WTC11 (cell line): ENCODE data around the gene WDR59.

Experiments
- OVOL2 ChIP-seq: fragments of 250-450 bp; sonication (Bioruptor Pico); IDR thresholded peaks from 2 replicates; pipeline ENCODE4 v1.9.0; 2021; ENCODE audit warnings: mild to moderate bottlenecking, borderline replicate concordance
- SP1 ChIP-seq: sonication (generic); formaldehyde crosslinking; conservative IDR thresholded peaks from 2 replicates; pipeline ENCODE4 v1.8.1; 2022; ENCODE audit warnings: missing genetic modification reagents
- TEAD1 ChIP-seq: sonication (generic); formaldehyde crosslinking; IDR thresholded peaks from 2 replicates; pipeline ENCODE4 v1.8.0; 2022; ENCODE audit warnings: mild to moderate bottlenecking, missing genetic modification reagents
- ZNF121 ChIP-seq: sonication (generic); formaldehyde crosslinking; IDR thresholded peaks from 2 replicates; pipeline ENCODE4 v1.8.0; 2023; ENCODE audit warnings: missing genetic modification reagents
- ZNF423 ChIP-seq: fragments of 250-450 bp; sonication (Bioruptor Pico); IDR thresholded peaks from 2 replicates; pipeline ENCODE4 v2.1.2; 2022; ENCODE audit warnings: mild to moderate bottlenecking, moderate library complexity
- TF ChIP-seq, protein P1 (sequence below): fragments of 200-600 bp; IDR thresholded peaks from 2 replicates; pipeline ENCODE4 v1.8.0; 2022; ENCODE audit warnings: antibody characterized with exemption
- TF ChIP-seq, protein P2 (sequence below): sonication (generic); formaldehyde crosslinking; IDR thresholded peaks from 2 replicates; pipeline ENCODE4 v1.8.1; 2022; ENCODE audit warnings: mild to moderate bottlenecking, missing genetic modification reagents, moderate library complexity, borderline replicate concordance
- TF ChIP-seq, protein P3 (sequence below): sonication (generic); formaldehyde crosslinking; IDR thresholded peaks from 2 replicates; pipeline ENCODE4 v1.8.1; 2023; ENCODE audit warnings: mild to moderate bottlenecking, moderate library complexity, missing genetic modification reagents
- TF ChIP-seq, protein P4 (sequence below): sonication (generic); formaldehyde crosslinking; IDR thresholded peaks from 2 replicates; pipeline ENCODE4 v1.8.1; 2022; ENCODE audit warnings: low read depth, mild to moderate bottlenecking, moderate library complexity, missing genetic modification reagents, borderline replicate concordance
- TF ChIP-seq, protein P5 (sequence below): sonication (generic); formaldehyde crosslinking; IDR thresholded peaks from 2 replicates; pipeline ENCODE4 v1.8.0; 2022; ENCODE audit warnings: missing genetic modification reagents
- TF ChIP-seq, protein P6 (sequence below): sonication (generic); formaldehyde crosslinking; IDR thresholded peaks from 2 replicates; pipeline ENCODE4 v1.8.1; 2022; ENCODE audit warnings: low read depth, missing genetic modification reagents, borderline replicate concordance

DNA sequence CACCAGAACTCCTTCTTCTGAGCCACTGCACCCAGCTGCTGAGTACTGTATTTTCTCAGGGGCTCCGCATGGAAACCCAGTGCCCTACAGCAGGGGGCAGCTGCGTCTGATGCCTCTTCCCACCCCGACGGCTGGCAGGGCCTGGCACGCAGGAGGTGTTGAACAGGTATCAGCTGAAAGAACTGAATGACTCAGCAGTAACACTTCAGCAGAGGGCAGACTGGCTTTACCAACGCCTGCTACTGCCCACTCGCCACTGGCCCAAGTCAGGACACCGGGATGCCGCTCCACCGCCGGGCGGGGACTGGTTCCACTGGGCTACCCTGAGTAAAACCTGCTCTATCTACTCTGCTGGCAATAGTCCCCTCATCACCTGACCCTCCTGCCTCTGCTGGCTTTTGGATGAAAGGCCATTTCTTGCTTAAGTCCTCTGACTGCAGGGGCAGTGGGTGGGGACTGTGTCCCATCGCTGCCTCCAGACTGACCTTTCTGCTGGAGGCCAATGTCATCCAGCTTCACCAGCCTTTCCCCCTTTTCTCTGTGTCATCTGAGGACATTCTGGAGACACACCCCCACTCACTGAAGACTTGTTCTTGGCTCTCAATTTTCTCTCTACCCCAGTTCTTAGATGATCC, 109.9 kb downstream of the WDR59 start:
- TF ChIP-seq, protein P1, sequence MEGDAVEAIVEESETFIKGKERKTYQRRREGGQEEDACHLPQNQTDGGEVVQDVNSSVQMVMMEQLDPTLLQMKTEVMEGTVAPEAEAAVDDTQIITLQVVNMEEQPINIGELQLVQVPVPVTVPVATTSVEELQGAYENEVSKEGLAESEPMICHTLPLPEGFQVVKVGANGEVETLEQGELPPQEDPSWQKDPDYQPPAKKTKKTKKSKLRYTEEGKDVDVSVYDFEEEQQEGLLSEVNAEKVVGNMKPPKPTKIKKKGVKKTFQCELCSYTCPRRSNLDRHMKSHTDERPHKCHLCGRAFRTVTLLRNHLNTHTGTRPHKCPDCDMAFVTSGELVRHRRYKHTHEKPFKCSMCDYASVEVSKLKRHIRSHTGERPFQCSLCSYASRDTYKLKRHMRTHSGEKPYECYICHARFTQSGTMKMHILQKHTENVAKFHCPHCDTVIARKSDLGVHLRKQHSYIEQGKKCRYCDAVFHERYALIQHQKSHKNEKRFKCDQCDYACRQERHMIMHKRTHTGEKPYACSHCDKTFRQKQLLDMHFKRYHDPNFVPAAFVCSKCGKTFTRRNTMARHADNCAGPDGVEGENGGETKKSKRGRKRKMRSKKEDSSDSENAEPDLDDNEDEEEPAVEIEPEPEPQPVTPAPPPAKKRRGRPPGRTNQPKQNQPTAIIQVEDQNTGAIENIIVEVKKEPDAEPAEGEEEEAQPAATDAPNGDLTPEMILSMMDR = no peak
- TF ChIP-seq SP1 (CRISPR knock-in tag) (no peak), OVOL2 (no peak), ZNF423 (CRISPR knock-in tag) (no peak), ZNF121 (no peak), TEAD1 (CRISPR knock-in tag) (no peak)
- TF ChIP-seq, protein P2, sequence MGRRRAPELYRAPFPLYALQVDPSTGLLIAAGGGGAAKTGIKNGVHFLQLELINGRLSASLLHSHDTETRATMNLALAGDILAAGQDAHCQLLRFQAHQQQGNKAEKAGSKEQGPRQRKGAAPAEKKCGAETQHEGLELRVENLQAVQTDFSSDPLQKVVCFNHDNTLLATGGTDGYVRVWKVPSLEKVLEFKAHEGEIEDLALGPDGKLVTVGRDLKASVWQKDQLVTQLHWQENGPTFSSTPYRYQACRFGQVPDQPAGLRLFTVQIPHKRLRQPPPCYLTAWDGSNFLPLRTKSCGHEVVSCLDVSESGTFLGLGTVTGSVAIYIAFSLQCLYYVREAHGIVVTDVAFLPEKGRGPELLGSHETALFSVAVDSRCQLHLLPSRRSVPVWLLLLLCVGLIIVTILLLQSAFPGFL (CRISPR knock-in tag) = no peak
- TF ChIP-seq, protein P3, sequence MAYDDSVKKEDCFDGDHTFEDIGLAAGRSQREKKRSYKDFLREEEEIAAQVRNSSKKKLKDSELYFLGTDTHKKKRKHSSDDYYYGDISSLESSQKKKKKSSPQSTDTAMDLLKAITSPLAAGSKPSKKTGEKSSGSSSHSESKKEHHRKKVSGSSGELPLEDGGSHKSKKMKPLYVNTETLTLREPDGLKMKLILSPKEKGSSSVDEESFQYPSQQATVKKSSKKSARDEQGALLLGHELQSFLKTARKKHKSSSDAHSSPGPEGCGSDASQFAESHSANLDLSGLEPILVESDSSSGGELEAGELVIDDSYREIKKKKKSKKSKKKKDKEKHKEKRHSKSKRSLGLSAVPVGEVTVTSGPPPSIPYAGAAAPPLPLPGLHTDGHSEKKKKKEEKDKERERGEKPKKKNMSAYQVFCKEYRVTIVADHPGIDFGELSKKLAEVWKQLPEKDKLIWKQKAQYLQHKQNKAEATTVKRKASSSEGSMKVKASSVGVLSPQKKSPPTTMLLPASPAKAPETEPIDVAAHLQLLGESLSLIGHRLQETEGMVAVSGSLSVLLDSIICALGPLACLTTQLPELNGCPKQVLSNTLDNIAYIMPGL = no peak
- TF ChIP-seq, protein P4, sequence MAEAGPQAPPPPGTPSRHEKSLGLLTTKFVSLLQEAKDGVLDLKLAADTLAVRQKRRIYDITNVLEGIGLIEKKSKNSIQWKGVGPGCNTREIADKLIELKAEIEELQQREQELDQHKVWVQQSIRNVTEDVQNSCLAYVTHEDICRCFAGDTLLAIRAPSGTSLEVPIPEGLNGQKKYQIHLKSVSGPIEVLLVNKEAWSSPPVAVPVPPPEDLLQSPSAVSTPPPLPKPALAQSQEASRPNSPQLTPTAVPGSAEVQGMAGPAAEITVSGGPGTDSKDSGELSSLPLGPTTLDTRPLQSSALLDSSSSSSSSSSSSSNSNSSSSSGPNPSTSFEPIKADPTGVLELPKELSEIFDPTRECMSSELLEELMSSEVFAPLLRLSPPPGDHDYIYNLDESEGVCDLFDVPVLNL (CRISPR knock-in tag) = no peak
- TF ChIP-seq, protein P5, sequence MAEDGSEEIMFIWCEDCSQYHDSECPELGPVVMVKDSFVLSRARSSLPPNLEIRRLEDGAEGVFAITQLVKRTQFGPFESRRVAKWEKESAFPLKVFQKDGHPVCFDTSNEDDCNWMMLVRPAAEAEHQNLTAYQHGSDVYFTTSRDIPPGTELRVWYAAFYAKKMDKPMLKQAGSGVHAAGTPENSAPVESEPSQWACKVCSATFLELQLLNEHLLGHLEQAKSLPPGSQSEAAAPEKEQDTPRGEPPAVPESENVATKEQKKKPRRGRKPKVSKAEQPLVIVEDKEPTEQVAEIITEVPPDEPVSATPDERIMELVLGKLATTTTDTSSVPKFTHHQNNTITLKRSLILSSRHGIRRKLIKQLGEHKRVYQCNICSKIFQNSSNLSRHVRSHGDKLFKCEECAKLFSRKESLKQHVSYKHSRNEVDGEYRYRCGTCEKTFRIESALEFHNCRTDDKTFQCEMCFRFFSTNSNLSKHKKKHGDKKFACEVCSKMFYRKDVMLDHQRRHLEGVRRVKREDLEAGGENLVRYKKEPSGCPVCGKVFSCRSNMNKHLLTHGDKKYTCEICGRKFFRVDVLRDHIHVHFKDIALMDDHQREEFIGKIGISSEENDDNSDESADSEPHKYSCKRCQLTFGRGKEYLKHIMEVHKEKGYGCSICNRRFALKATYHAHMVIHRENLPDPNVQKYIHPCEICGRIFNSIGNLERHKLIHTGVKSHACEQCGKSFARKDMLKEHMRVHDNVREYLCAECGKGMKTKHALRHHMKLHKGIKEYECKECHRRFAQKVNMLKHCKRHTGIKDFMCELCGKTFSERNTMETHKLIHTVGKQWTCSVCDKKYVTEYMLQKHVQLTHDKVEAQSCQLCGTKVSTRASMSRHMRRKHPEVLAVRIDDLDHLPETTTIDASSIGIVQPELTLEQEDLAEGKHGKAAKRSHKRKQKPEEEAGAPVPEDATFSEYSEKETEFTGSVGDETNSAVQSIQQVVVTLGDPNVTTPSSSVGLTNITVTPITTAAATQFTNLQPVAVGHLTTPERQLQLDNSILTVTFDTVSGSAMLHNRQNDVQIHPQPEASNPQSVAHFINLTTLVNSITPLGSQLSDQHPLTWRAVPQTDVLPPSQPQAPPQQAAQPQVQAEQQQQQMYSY (CRISPR knock-in tag) = no peak
- TF ChIP-seq, protein P6, sequence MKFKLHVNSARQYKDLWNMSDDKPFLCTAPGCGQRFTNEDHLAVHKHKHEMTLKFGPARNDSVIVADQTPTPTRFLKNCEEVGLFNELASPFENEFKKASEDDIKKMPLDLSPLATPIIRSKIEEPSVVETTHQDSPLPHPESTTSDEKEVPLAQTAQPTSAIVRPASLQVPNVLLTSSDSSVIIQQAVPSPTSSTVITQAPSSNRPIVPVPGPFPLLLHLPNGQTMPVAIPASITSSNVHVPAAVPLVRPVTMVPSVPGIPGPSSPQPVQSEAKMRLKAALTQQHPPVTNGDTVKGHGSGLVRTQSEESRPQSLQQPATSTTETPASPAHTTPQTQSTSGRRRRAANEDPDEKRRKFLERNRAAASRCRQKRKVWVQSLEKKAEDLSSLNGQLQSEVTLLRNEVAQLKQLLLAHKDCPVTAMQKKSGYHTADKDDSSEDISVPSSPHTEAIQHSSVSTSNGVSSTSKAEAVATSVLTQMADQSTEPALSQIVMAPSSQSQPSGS (CRISPR knock-in tag) = no peak
